H1 (cell line): ENCODE results near the gene TSPAN15. TPM values are rescaled to one million over a fixed set of nuclear protein-coding genes. Genes with fewer than 3 reads are reported as not detected.

ENCODE experiments used
- CTCF ChIA-PET: fragments of 300-600 bp; sonication (Branson Sonifier 250); formaldehyde crosslinking; loops from one replicate; lab custom pipeline; 2021; ENCODE audit not compliant: partially characterized antibody; lab: Charles Lee
- POLR2A ChIA-PET: fragments of 300-600 bp; sonication (Branson Sonifier 250); formaldehyde crosslinking; loops from one replicate; lab custom pipeline; 2021; ENCODE audit warnings: inconsistent platforms; ENCODE audit not compliant: partially characterized antibody; lab: Charles Lee
- DNase-seq, 2 experiments: peaks; one replicate each; pipeline versions ENCODE4 v3.0.0 to v3.0.0-alpha.2; 2010 to 2022; ENCODE audit warnings: low spot score in 2 of 2, low read depth in 1 of 2, mixed read lengths in 1 of 2
- FAIRE-seq: peaks from 2 replicates; lab custom pipeline; 2011; peaks lifted over from hg19 to GRCh38; lab: Jason Lieb, UNC
- H2AFZ ChIP-seq: 2 replicates; pipeline ENCODE4 v1.8.1; 2012; ENCODE audit warnings: low read length, inconsistent platforms
- H2AK5ac ChIP-seq: 2 replicates; pipeline ENCODE4 v1.6.1; 2013; ENCODE audit warnings: low read depth, low read length
- H2BK120ac ChIP-seq: replicated peaks from 2 replicates; pipeline ENCODE3; 2013; ENCODE audit warnings: low read depth, low read length, inconsistent platforms
- H2BK12ac ChIP-seq: 2 replicates; pipeline ENCODE4 v1.6.1; 2013; ENCODE audit warnings: low read depth, low read length
- H2BK15ac ChIP-seq: 2 replicates; pipeline ENCODE4 v1.6.1; 2013; ENCODE audit warnings: low read length
- H2BK20ac ChIP-seq: 2 replicates; pipeline ENCODE4 v1.6.1; 2013; ENCODE audit warnings: low read length
- H2BK5ac ChIP-seq: 2 replicates; pipeline ENCODE4 v1.6.1; 2013; ENCODE audit warnings: low read depth, low read length
- H3K14ac ChIP-seq: 2 replicates; pipeline ENCODE4 v1.6.1; 2013; ENCODE audit warnings: inconsistent platforms; ENCODE audit not compliant: insufficient read length
- H3K18ac ChIP-seq: 2 replicates; pipeline ENCODE4 v1.6.1; 2013; ENCODE audit warnings: low read length; ENCODE audit errors: extremely low read depth
- H3K23ac ChIP-seq: 2 replicates; pipeline ENCODE4 v1.6.1; 2013; ENCODE audit warnings: inconsistent platforms; ENCODE audit not compliant: insufficient read length
- H3K23me2 ChIP-seq: 2 replicates; pipeline ENCODE4 v1.6.1; 2013; ENCODE audit warnings: low read depth, low read length
- H3K27ac ChIP-seq: 2 replicates; pipeline ENCODE4 v1.6.1; 2011; ENCODE audit warnings: low read depth, low read length, inconsistent platforms
- H3K27me3 ChIP-seq, 4 experiments: replicated peaks in 1 of 4; 1 replicate in 1 of 4; 2 replicates in 3 of 4; pipeline versions ENCODE4 v1.6.1 to v1.8.1; 2011 to 2013; ENCODE audit warnings: low read length in 3 of 4, mild to moderate bottlenecking in 3 of 4, inconsistent platforms in 2 of 4, mixed read lengths in 2 of 4, moderate library complexity in 1 of 4; ENCODE audit not compliant: control insufficient read depth in 3 of 4, insufficient read depth in 3 of 4; ENCODE audit errors: extremely low read depth in 1 of 4
- H3K36me3 ChIP-seq, 4 experiments: 2 replicates each; pipeline versions ENCODE4 v1.6.1 to v1.8.1; 2011 to 2013; ENCODE audit warnings: mild to moderate bottlenecking in 4 of 4, low read length in 3 of 4, moderate library complexity in 2 of 4, control low read depth in 1 of 4, inconsistent platforms in 1 of 4; ENCODE audit not compliant: insufficient read depth in 4 of 4, control insufficient read depth in 2 of 4
- H3K4ac ChIP-seq: replicated peaks from 2 replicates; pipeline ENCODE3; 2013; ENCODE audit warnings: low read length, low read depth, mixed read lengths, inconsistent platforms; ENCODE audit not compliant: insufficient read length
- H3K4me1 ChIP-seq, 4 experiments: replicated peaks in 1 of 4; 1 replicate in 1 of 4; 2 replicates in 3 of 4; pipeline versions ENCODE4 v1.6.1 to v1.8.1; 2011 to 2013; ENCODE audit warnings: low read length in 3 of 4, inconsistent platforms in 2 of 4, mixed read lengths in 1 of 4; ENCODE audit not compliant: insufficient read depth in 4 of 4, control insufficient read depth in 3 of 4
- H3K4me2 ChIP-seq, 2 experiments: 2 replicates each; pipeline versions ENCODE4 v1.6.1 to v1.8.1; 2011 to 2013; ENCODE audit warnings: low read depth in 2 of 2, low read length in 2 of 2, control low read depth in 1 of 2, inconsistent platforms in 1 of 2, mild to moderate bottlenecking in 1 of 2; ENCODE audit not compliant: insufficient read depth in 1 of 2
- H3K4me3 ChIP-seq, 4 experiments: fragments of 200-600, 300-600 bp in 1 of 4; sonication (generic), shearing (Covaris generic), sonication (Bioruptor Twin) in 1 of 4; 2 replicates each; pipeline versions ENCODE4 v1.5.1 to v1.8.1; 2011 to 2016; ENCODE audit warnings: low read length in 4 of 4, low read depth in 3 of 4, control low read depth in 2 of 4, inconsistent platforms in 2 of 4, mild to moderate bottlenecking in 2 of 4, mixed read lengths in 1 of 4, moderate library complexity in 1 of 4; ENCODE audit not compliant: insufficient read depth in 2 of 4; ENCODE audit errors: extremely low read depth in 1 of 4
- H3K56ac ChIP-seq: replicated peaks from 2 replicates; pipeline ENCODE3; 2013; ENCODE audit warnings: low read depth, mild to moderate bottlenecking, mixed read lengths, low read length, inconsistent platforms; ENCODE audit not compliant: insufficient read length
- H3K79me1 ChIP-seq: 2 replicates; pipeline ENCODE4 v1.6.1; 2013; ENCODE audit warnings: low read depth, low read length, control low read depth
- H3K79me2 ChIP-seq, 2 experiments: 2 replicates each; pipeline versions ENCODE4 v1.6.1 to v1.8.1; 2012 to 2013; ENCODE audit warnings: low read length in 2 of 2, mild to moderate bottlenecking in 2 of 2, inconsistent platforms in 1 of 2; ENCODE audit not compliant: insufficient read depth in 2 of 2, control insufficient read depth in 1 of 2
- H3K9ac ChIP-seq, 4 experiments: replicated peaks in 1 of 4; 1 replicate in 1 of 4; 2 replicates in 3 of 4; pipeline versions ENCODE4 v1.6.1 to v1.8.1; 2011 to 2013; ENCODE audit warnings: low read depth in 3 of 4, low read length in 3 of 4, control low read depth in 2 of 4, mild to moderate bottlenecking in 2 of 4, moderate library complexity in 2 of 4, inconsistent platforms in 1 of 4; ENCODE audit errors: extremely low read depth in 1 of 4
- H3K9me3 ChIP-seq, 2 experiments: 2 replicates each; pipeline versions ENCODE4 v1.6.1 to v1.8.1; 2012 to 2013; ENCODE audit warnings: mild to moderate bottlenecking in 2 of 2, moderate library complexity in 2 of 2, control low read depth in 1 of 2, inconsistent platforms in 1 of 2, low read depth in 1 of 2, low read length in 1 of 2, mixed read lengths in 1 of 2; ENCODE audit not compliant: insufficient read depth in 2 of 2
- H4K20me1 ChIP-seq, 2 experiments: replicated peaks in 1 of 2; 2 replicates each; pipeline versions ENCODE3 to v1.8.1; 2011 to 2013; ENCODE audit warnings: inconsistent platforms in 2 of 2, low read length in 2 of 2, mild to moderate bottlenecking in 1 of 2; ENCODE audit not compliant: insufficient read depth in 2 of 2, control insufficient read depth in 1 of 2
- H4K5ac ChIP-seq: 2 replicates; pipeline ENCODE4 v1.6.1; 2013; ENCODE audit warnings: low read length, low read depth, mixed read lengths, inconsistent platforms; ENCODE audit not compliant: insufficient read length
- H4K8ac ChIP-seq: 2 replicates; pipeline ENCODE4 v1.8.0; 2013; ENCODE audit warnings: mild to moderate bottlenecking, moderate library complexity, low read length, inconsistent platforms; ENCODE audit not compliant: insufficient read depth; ENCODE audit errors: extremely low read depth
- H4K91ac ChIP-seq: replicated peaks from 2 replicates; pipeline ENCODE3; 2013; ENCODE audit warnings: low read length, mixed read lengths, inconsistent platforms; ENCODE audit not compliant: insufficient read length
- BCL11A ChIP-seq, 2 experiments: IDR thresholded peaks; one replicate each; pipeline ENCODE4 v1.6.1; 2011; ENCODE audit warnings: low read depth in 2 of 2, low read length in 2 of 2, mild to moderate bottlenecking in 2 of 2
- CHD1 ChIP-seq: IDR thresholded peaks from 2 replicates; pipeline ENCODE4 v1.6.1; 2012; ENCODE audit warnings: low read depth, low read length, improper control_type of control experiment
- EGR1 ChIP-seq: IDR thresholded peaks from 2 replicates; pipeline ENCODE4 v1.6.1; 2011; ENCODE audit warnings: low read depth, low read length, borderline replicate concordance
- GABPA ChIP-seq: IDR thresholded peaks from 2 replicates; pipeline ENCODE4 v1.6.1; 2011; ENCODE audit warnings: mild to moderate bottlenecking, low read length, moderate library complexity, borderline replicate concordance; ENCODE audit not compliant: insufficient read depth
- JUND ChIP-seq: IDR thresholded peaks from 2 replicates; pipeline ENCODE4 v1.6.1; 2011; ENCODE audit warnings: mild to moderate bottlenecking, improper control_type of control experiment, low read length
- KDM1A ChIP-seq: fragments of 200-600, 300-600 bp; sonication (generic); IDR thresholded peaks from 2 replicates; pipeline ENCODE4 v1.7.1; 2016; ENCODE audit warnings: mild to moderate bottlenecking, low read length, borderline replicate concordance
- MAX ChIP-seq: IDR thresholded peaks from 2 replicates; pipeline ENCODE4 v1.6.1; 2012; ENCODE audit warnings: inconsistent platforms
- SP2 ChIP-seq: IDR thresholded peaks from 2 replicates; pipeline ENCODE4 v1.6.1; 2012; ENCODE audit warnings: mild to moderate bottlenecking, low read length, inconsistent platforms
- TAF1 ChIP-seq: IDR thresholded peaks from 2 replicates; pipeline ENCODE4 v1.6.1; 2011; ENCODE audit warnings: mild to moderate bottlenecking, low read depth, low read length
- WGBS, 2 experiments: shearing (Covaris generic) in 1 of 2; methylation state at CpG; one replicate each; pipeline versions ENCODE4 v1.1.6 to v1.1.7; 2013 to 2015; ENCODE audit warnings: low lambda C conversion rate in 2 of 2, mixed read lengths in 2 of 2, inconsistent platforms in 1 of 2, low coverage in 1 of 2, missing lambda C conversion rate in 1 of 2; ENCODE audit not compliant: insufficient replicate concordance in 2 of 2, insufficient coverage in 1 of 2, insufficient read length in 1 of 2; ENCODE audit errors: extremely low coverage in 1 of 2, missing lambda C conversion rate in 1 of 2; 5-methylcytosine and 5-hydroxymethylcytosine counted together
- polyA plus RNA-seq, 7 experiments: library from polyadenylated mRNA; depleted of rRNA in 3 of 7; stranded (reverse) in 5 of 7; unstranded in 2 of 7; fragments of >200 nt in 5 of 7; fragments of 200-250 nt in 2 of 7; gene quantifications; 1 replicate in 5 of 7; 2 replicates in 1 of 7; 4 replicates in 1 of 7; pipeline versions ENCODE4 v1.2.1 to v1.2.3, GENCODE V29; 2011 to 2013; ENCODE audit warnings: missing spikeins in 2 of 7, mixed read lengths in 2 of 7
- total RNA-seq: library from RNA; stranded (reverse); fragmentation: NEBNext Ultra II Directional; extraction: Animal tissue kit (Norgen Biotek cat#: 25700); gene quantifications from 2 replicates; pipeline ENCODE4 v1.2.1, GENCODE V29; 2021

TSPAN15 gene
- total and polyA plus RNA-seq, 2 of the 8 experiments (the other 6 are each of a cell fraction or from before 2014, with no cell fraction given) = 9.7 to 20.0 TPM

GRCh38 chr10:69495666-69496065 is 44.4 kb downstream of the TSPAN15 start:
- no peak for DNase-seq
- FAIRE-seq = no peak
- H3K79me1 ChIP-seq = no peaks in the 10 kb centered on the region
- H3K14ac ChIP-seq = no peak overlapping the region
- H3K9ac ChIP-seq = no peak overlapping the region
- H3K36me3 ChIP-seq = no peaks in the 10 kb centered on the region
- H3K4ac ChIP-seq = no peak overlapping the region
- no peak overlapping the region for H2BK5ac ChIP-seq
- H2AK5ac ChIP-seq = no peak overlapping the region
- ChIA-PET POLR2A (no interaction called here), CTCF (interaction anchor here (0.9 to 9.1 kb wide), 6 partner anchors 11 to 89 kb away, joined by 3 to 52 read pairs (median 10); partner anchors contain the start of gene TSPAN15)
- H3K56ac ChIP-seq = no peak overlapping the region
- H3K4me1 ChIP-seq = peaks cover 0 to 7% (median 1%) of the 10 kb centered on the region in 4 experiments; a peak in 1 of 7 replicates
- H2BK120ac ChIP-seq = no peak overlapping the region
- no peak overlapping the region for H3K4me2 ChIP-seq
- H4K91ac ChIP-seq = no peak overlapping the region
- H2BK15ac ChIP-seq = no peak overlapping the region
- no peak overlapping the region for H3K27ac ChIP-seq
- H3K4me3 ChIP-seq = no peak overlapping the region
- H3K9me3 ChIP-seq = no peaks in the 10 kb centered on the region
- H3K23ac ChIP-seq = no peak overlapping the region
- H4K8ac ChIP-seq = no peak overlapping the region
- no peaks in the 10 kb centered on the region for H3K27me3 ChIP-seq
- no peak overlapping the region for H2BK20ac ChIP-seq
- TF ChIP-seq TAF1 (no peak), BCL11A (IDR thresholded peaks at IDR 0.05; ENCODE audit: low read depth in 2 of 2, low read length in 2 of 2) (no peak), SP2 (no peak), CHD1 (no peak), EGR1 (no peak), KDM1A (no peak), GABPA (no peak), MAX (no peak), JUND (no peak)
- 92% methylated on average over 3 of the region's 3 CpGs; no CpG with 5 or more reads in 1 of the 2 experiments for WGBS, 2 experiments
- no peak overlapping the region for H3K18ac ChIP-seq
- no peaks in the 10 kb centered on the region for H3K23me2 ChIP-seq
- H2BK12ac ChIP-seq = no peak overlapping the region
- no peak overlapping the region for H4K5ac ChIP-seq
- H2AFZ ChIP-seq = no peak overlapping the region
- H4K20me1 ChIP-seq = peaks cover 3 to 6% of the 10 kb centered on the region in 2 experiments
- no peaks in the 10 kb centered on the region for H3K79me2 ChIP-seq
